HepG2 (cell line): ENCODE results near the gene SLC5A4. TPM values are rescaled to one million over a fixed set of nuclear protein-coding genes. Genes with fewer than 3 reads are reported as not detected.
"Not testable (repeated sequence)": the region's sequence is repeated elsewhere in the genome, so short reads cannot be mapped to it uniquely, and the experiment has no call there.

ENCODE experiments used
- ATAC-seq: fragments of 200-7000 bp; cut with Tn5 transposase; 3 replicates; pipeline ENCODE4 v1.9.1; 2020; ENCODE audit warnings: mild to moderate bottlenecking, moderate library complexity
- BruUV-seq: library from RNA; stranded (reverse); fragments of 400-500 nt; replicated peaks from 2 replicates; lab custom pipeline; 2021; lab: Mats Ljungman, UMichigan
- CTCF ChIA-PET: fragments of 300-600 bp; formaldehyde crosslinking; extraction: SDS; loops from one replicate; lab custom pipeline; 2021; ENCODE audit warnings: low total read pairs, inconsistent platforms, low intra/inter-chr PET ratio; lab: Yijun Ruan, JAX
- POLR2A ChIA-PET: fragments of 350-600 bp; sonication (Branson Sonifier 250); formaldehyde crosslinking; loops from one replicate; lab custom pipeline; 2020; ENCODE audit warnings: antibody characterized with exemption, inconsistent platforms; lab: Yijun Ruan, JAX
- DNase-seq: peaks from one replicate; pipeline ENCODE4 v3.0.0-alpha.2; 2015; ENCODE audit warnings: low spot score
- FAIRE-seq: peaks from 3 replicates; lab custom pipeline; 2011; peaks lifted over from hg19 to GRCh38; lab: Jason Lieb, UNC
- H2AFZ ChIP-seq: one replicate; pipeline ENCODE4 v1.6.1; 2011; ENCODE audit warnings: low read length, inconsistent platforms
- H3K27ac ChIP-seq: fragments of 300-600 bp; 3 replicates; pipeline ENCODE4 v1.8.0; 2011; ENCODE audit warnings: mixed run types, mild to moderate bottlenecking, mixed read lengths, low read length, inconsistent platforms; ENCODE audit not compliant: insufficient read depth; ENCODE audit errors: extremely low read length
- H3K27me3 ChIP-seq, 2 experiments: fragments of 200-600 bp in 1 of 2; 2 replicates in 1 of 2; 3 replicates in 1 of 2; pipeline versions ENCODE4 v1.6.0 to v1.8.0; 2011; ENCODE audit warnings: low read length in 2 of 2, mild to moderate bottlenecking in 2 of 2, moderate library complexity in 2 of 2, inconsistent platforms in 1 of 2; ENCODE audit not compliant: insufficient read depth in 2 of 2, control insufficient read depth in 1 of 2
- H3K36me3 ChIP-seq, 2 experiments: fragments of 200-600 bp in 1 of 2; replicated peaks in 1 of 2; 2 replicates in 1 of 2; 3 replicates in 1 of 2; pipeline versions ENCODE4 v1.5.1 to v1.8.0; 2011; ENCODE audit warnings: low read length in 2 of 2, inconsistent platforms in 1 of 2; ENCODE audit not compliant: insufficient read depth in 2 of 2, control insufficient read depth in 1 of 2
- H3K4me1 ChIP-seq: 2 replicates; pipeline ENCODE4 v1.5.1; 2012; ENCODE audit warnings: low read length, inconsistent platforms; ENCODE audit not compliant: insufficient read depth
- H3K4me2 ChIP-seq: 2 replicates; pipeline ENCODE4 v1.6.0; 2011; ENCODE audit warnings: low read depth, low read length, inconsistent platforms
- H3K4me3 ChIP-seq, 3 experiments: fragments of 200-600 bp in 1 of 3; sonication (generic), shearing (Covaris generic) in 1 of 3; replicated peaks in 1 of 3; 2 replicates each; pipeline ENCODE4 v1.5.1; 2011 to 2016; ENCODE audit warnings: low read length in 3 of 3, inconsistent platforms in 2 of 3, low read depth in 2 of 3, mild to moderate bottlenecking in 2 of 3, control low read depth in 1 of 3, mixed read lengths in 1 of 3; ENCODE audit not compliant: insufficient read depth in 1 of 3
- H3K79me2 ChIP-seq: one replicate; pipeline ENCODE4 v1.6.1; 2011; ENCODE audit warnings: low read length, inconsistent platforms; ENCODE audit not compliant: insufficient read depth
- H3K9ac ChIP-seq: 2 replicates; pipeline ENCODE4 v1.6.0; 2011; ENCODE audit warnings: mild to moderate bottlenecking, low read depth, low read length, inconsistent platforms; ENCODE audit not compliant: insufficient read depth
- H3K9me3 ChIP-seq: 2 replicates; pipeline ENCODE4 v1.5.1; 2012; ENCODE audit warnings: mild to moderate bottlenecking, low read length
- H4K20me1 ChIP-seq: 2 replicates; pipeline ENCODE4 v1.6.0; 2011; ENCODE audit warnings: inconsistent platforms, mild to moderate bottlenecking, low read length, moderate library complexity; ENCODE audit not compliant: insufficient read depth
- ATF2 ChIP-seq: sonication (generic); formaldehyde crosslinking; IDR thresholded peaks from 2 replicates; pipeline ENCODE4 v1.4.0; 2020; ENCODE audit warnings: missing genetic modification reagents
- GABPB1 ChIP-seq: IDR thresholded peaks from 2 replicates; pipeline ENCODE4 v1.6.1; 2016; ENCODE audit warnings: mild to moderate bottlenecking, missing genetic modification reagents, moderate library complexity, missing compliant biosample characterization
- MTERF4 ChIP-seq: sonication (generic); formaldehyde crosslinking; IDR thresholded peaks from 2 replicates; pipeline ENCODE4 v1.8.0; 2023; ENCODE audit warnings: mild to moderate bottlenecking, missing genetic modification reagents
- SALL1 ChIP-seq: sonication (generic); formaldehyde crosslinking; IDR thresholded peaks from 2 replicates; pipeline ENCODE4 v1.8.0; 2022; ENCODE audit warnings: mild to moderate bottlenecking, missing genetic modification reagents
- YEATS4 ChIP-seq: sonication (generic); formaldehyde crosslinking; IDR thresholded peaks from 2 replicates; pipeline ENCODE4 v1.4.0; 2020; ENCODE audit warnings: missing genetic modification reagents, borderline replicate concordance
- ZNF24 ChIP-seq: fragments of 450-650 bp; IDR thresholded peaks from 2 replicates; pipeline ENCODE4 v1.6.1; 2017; ENCODE audit warnings: antibody characterized with exemption, mild to moderate bottlenecking
- ZNF646 ChIP-seq: sonication (generic); formaldehyde crosslinking; IDR thresholded peaks from 2 replicates; pipeline ENCODE4 v1.9.0; 2021; ENCODE audit warnings: mild to moderate bottlenecking, missing genetic modification reagents
- WGBS: methylation state at CpG from one replicate; pipeline ENCODE4 v1.1.6; 2017; ENCODE audit warnings: low lambda C conversion rate; 5-methylcytosine and 5-hydroxymethylcytosine counted together
- in situ Hi-C: cut with HindIII; loops from 2 replicates; pipeline ENCODE4 v1.10.0; 2017; ENCODE audit warnings: low pct_unique_long_range_greater_than_20kb; ENCODE audit not compliant: extremely low pct_ligation_motif_present
- intact Hi-C: fragments of 100-400 bp; cut with micrococcal nuclease; formaldehyde crosslinking; loops from one replicate; pipeline ENCODE4 v1.10.0; 2022; ENCODE audit not compliant: unreplicated experiment
- polyA plus RNA-seq, 8 experiments: library from polyadenylated mRNA; depleted of rRNA in 3 of 8; stranded (reverse) in 7 of 8; unstranded in 1 of 8; fragments of >200 nt; fragmentation: Illumina TruSeq in 4 of 8; extraction: Trizol in 4 of 8; gene quantifications; 2 replicates each; pipeline versions ENCODE4 v1.2.1 to v1.2.3, GENCODE V29; 2011 to 2016; ENCODE audit warnings: low read depth in 4 of 8, missing spikeins in 1 of 8, mixed read lengths in 1 of 8; ENCODE audit not compliant: insufficient read depth in 1 of 8
- total RNA-seq, 5 experiments: library from RNA; depleted of rRNA; stranded (reverse); fragments of >200 nt; fragmentation: Illumina TruSeq; extraction: Trizol; gene quantifications; 2 replicates each; pipeline ENCODE4 v1.2.3, GENCODE V29; 2016; ENCODE audit warnings: low read depth in 1 of 5

Gene SLC5A4
- total and polyA plus RNA-seq, 2 of the 13 experiments (the other 11 are each of a cell fraction or from before 2014, with no cell fraction given) = not detected

- no peak for TF ChIP-seq MTERF4 (CRISPR knock-in tag)
- TF ChIP-seq, all 625 proteins: peak for 0
Measured at GRCh38 chr22:32255217-32255616, at the start of gene SLC5A4 (continued).

- H3K9ac ChIP-seq, H3K36me3 ChIP-seq, H3K9me3 ChIP-seq, ATAC-seq, POLR2A ChIA-PET, H2AFZ ChIP-seq, H3K4me3 ChIP-seq, intact Hi-C loops, H3K4me2 ChIP-seq, H3K4me1 ChIP-seq, CTCF ChIA-PET, DNase-seq, FAIRE-seq, H4K20me1 ChIP-seq, H3K27ac ChIP-seq, in situ Hi-C loops, H3K79me2 ChIP-seq, H3K27me3 ChIP-seq, BruUV-seq: not testable (repeated sequence)
Measured at GRCh38 chr22:32293921-32294320, 38.8 kb upstream of the SLC5A4 start.

GRCh38 chr22:32286290-32286840 is 31.2 kb upstream of the SLC5A4 start:
- no peaks in the 10 kb centered on the region for H3K4me1 ChIP-seq
- WGBS = 35% methylated on average over 3 of the region's 3 CpGs
- ATAC-seq (no peak), DNase-seq (no peak), FAIRE-seq (no peak)
- no peak overlapping the region for H3K4me3 ChIP-seq
- no peaks in the 10 kb centered on the region for H3K36me3 ChIP-seq
- intact Hi-C loops = no loop called here
- H3K27ac ChIP-seq = no peak overlapping the region
- no TSS peak for BruUV-seq
- H3K9me3 ChIP-seq = no peaks in the 10 kb centered on the region
- H4K20me1 ChIP-seq = no peaks in the 10 kb centered on the region
- CTCF ChIA-PET = no interaction called here
- no peaks in the 10 kb centered on the region for H3K79me2 ChIP-seq
- no peak overlapping the region for H3K4me2 ChIP-seq
- H2AFZ ChIP-seq = no peak overlapping the region
- in situ Hi-C loops = no loop called here
- no peak overlapping the region for H3K9ac ChIP-seq
- POLR2A ChIA-PET = no interaction called here
- no peaks in the 10 kb centered on the region; a peak in 1 of 5 replicates for H3K27me3 ChIP-seq
- TF ChIP-seq ZNF24 (no peak), ZNF646 (CRISPR knock-in tag) (no peak), GABPB1 (CRISPR knock-in tag) (no peak), ATF2 (no peak), SALL1 (CRISPR knock-in tag) (no peak), YEATS4 (CRISPR knock-in tag) (no peak)
